Gastrocnemius medialis (tissue), 4 donors: Measurements from ENCODE around the gene RASSF10. TPM values are rescaled to one million over a fixed set of nuclear protein-coding genes. Genes with fewer than 3 reads are reported as not detected.
"Not testable (repeated sequence)": the region's sequence is repeated elsewhere in the genome, so short reads cannot be mapped to it uniquely, and the experiment has no call there.

Source experiments
- ATAC-seq, 2 donors: fragments of 150-250 bp; one replicate each; pipeline ENCODE4 v1.9.1; 2016
- DNase-seq, 2 donors: peaks; one replicate each; pipeline ENCODE4 v3.0.0-alpha.2; 2019
- H3K27ac ChIP-seq, 4 donors: fragments of 200-600 bp; sonication (generic); 1 replicate in 1 of 4; 2 replicates in 3 of 4; pipeline ENCODE4 v1.5.1; 2016 to 2018; ENCODE audit warnings: mild to moderate bottlenecking in 2 of 4, moderate library complexity in 1 of 4
- H3K27me3 ChIP-seq, 3 donors: fragments of 200-600 bp; sonication (generic) in 2 of 3; 1 replicate in 1 of 3; 2 replicates in 2 of 3; pipeline versions ENCODE4 v1.5.1 to v1.6.0; 2016 to 2019; ENCODE audit warnings: mild to moderate bottlenecking in 1 of 3, moderate library complexity in 1 of 3
- H3K36me3 ChIP-seq, 2 donors: fragments of 200-600 bp; sonication (generic) in 1 of 2; one replicate each; pipeline ENCODE4 v1.5.1; 2017 to 2018
- H3K4me1 ChIP-seq, 2 donors: fragments of 200-600 bp; sonication (generic) in 1 of 2; one replicate each; pipeline ENCODE4 v1.5.1; 2016 to 2017; ENCODE audit warnings: mild to moderate bottlenecking in 2 of 2
- H3K4me3 ChIP-seq, 4 donors: fragments of 200-600 bp; sonication (generic) in 3 of 4; 1 replicate in 1 of 4; 2 replicates in 3 of 4; pipeline ENCODE4 v1.5.1; 2016 to 2019; ENCODE audit warnings: mild to moderate bottlenecking in 2 of 4
- H3K9me3 ChIP-seq, 3 donors: fragments of 200-600 bp; sonication (generic) in 2 of 3; 1 replicate in 1 of 3; 2 replicates in 2 of 3; pipeline ENCODE4 v1.5.1; 2016 to 2019
- POLR2A ChIP-seq, 2 donors: fragments of 450-650 bp; IDR thresholded peaks; one replicate each; pipeline ENCODE4 v1.6.1; 2017; ENCODE audit warnings: antibody characterized with exemption in 2 of 2, mild to moderate bottlenecking in 2 of 2, moderate library complexity in 2 of 2
- in situ Hi-C, 4 donors: fragments of 200-750 bp; cut with MboI; loops; one replicate each; pipeline versions ENCODE4 v1.15.0 to v1.8.0; 2017; ENCODE audit warnings: low sequenced_read_pairs in 4 of 4
- intact Hi-C: fragments of 100-400 bp; cut with DNase I; formaldehyde crosslinking; loops from one replicate; pipeline ENCODE4 v1.15.1; 2023; ENCODE audit warnings: low total_unique reads
- total RNA-seq, 4 donors: library from RNA; depleted of rRNA; stranded (reverse); fragments of >200 nt; gene quantifications; one replicate each; pipeline versions ENCODE4 v1.1.0 to v1.2.3, GENCODE V29; 2016
- TF ChIP-seq, protein P1 (sequence below), 5 experiments: fragments of 450-650 bp in 3 of 5; fragments of 200-600 bp in 2 of 5; sonication (generic) in 2 of 5; IDR thresholded peaks in 4 of 5; conservative IDR thresholded peaks in 1 of 5; 1 replicate in 4 of 5; 2 replicates in 1 of 5; pipeline ENCODE4 v1.5.1; 2016 to 2019; ENCODE audit warnings: antibody characterized with exemption in 5 of 5, mild to moderate bottlenecking in 3 of 5, moderate library complexity in 3 of 5

The RASSF10 gene
- total RNA-seq, 4 donors from 2014 or later = 0.11 to 0.62 (median 0.25) TPM; not detected in 1

DNA sequence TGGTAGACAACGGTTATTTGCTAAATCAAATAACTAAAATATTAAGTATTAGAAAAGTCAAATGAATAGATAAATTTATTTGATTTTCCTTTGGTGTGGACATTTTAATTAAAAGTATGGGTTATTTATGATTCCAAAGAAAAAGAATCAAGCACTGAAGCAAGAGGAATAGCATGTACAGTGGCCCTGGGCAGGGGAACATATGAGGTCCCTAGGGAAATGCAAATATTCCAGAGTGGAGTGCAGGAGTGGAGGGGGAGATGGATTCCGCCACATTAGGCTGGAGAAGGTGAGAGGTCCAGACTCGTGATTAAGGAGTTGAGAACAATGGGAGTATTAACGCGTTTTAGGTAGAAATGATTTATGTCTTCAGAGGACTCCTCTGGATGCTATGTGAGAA, 30.0 kb downstream of the RASSF10 start:
- Histone ChIP-seq H3K4me1 (no peaks in the 10 kb centered on the region), H3K9me3 (no peaks in the 10 kb centered on the region), H3K36me3 (no peaks in the 10 kb centered on the region), H3K27me3 (no peaks in the 10 kb centered on the region), H3K4me3 (no peak overlapping the region), H3K27ac (no peak overlapping the region)
- intact Hi-C loops = no loop called here
- in situ Hi-C loops = no loop called here
- no peak for ATAC-seq
- TF ChIP-seq POLR2A (IDR thresholded peaks at IDR 0.05) = no peak
- TF ChIP-seq, protein P1, sequence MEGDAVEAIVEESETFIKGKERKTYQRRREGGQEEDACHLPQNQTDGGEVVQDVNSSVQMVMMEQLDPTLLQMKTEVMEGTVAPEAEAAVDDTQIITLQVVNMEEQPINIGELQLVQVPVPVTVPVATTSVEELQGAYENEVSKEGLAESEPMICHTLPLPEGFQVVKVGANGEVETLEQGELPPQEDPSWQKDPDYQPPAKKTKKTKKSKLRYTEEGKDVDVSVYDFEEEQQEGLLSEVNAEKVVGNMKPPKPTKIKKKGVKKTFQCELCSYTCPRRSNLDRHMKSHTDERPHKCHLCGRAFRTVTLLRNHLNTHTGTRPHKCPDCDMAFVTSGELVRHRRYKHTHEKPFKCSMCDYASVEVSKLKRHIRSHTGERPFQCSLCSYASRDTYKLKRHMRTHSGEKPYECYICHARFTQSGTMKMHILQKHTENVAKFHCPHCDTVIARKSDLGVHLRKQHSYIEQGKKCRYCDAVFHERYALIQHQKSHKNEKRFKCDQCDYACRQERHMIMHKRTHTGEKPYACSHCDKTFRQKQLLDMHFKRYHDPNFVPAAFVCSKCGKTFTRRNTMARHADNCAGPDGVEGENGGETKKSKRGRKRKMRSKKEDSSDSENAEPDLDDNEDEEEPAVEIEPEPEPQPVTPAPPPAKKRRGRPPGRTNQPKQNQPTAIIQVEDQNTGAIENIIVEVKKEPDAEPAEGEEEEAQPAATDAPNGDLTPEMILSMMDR (IDR thresholded peaks at IDR 0.05 in 4 of 5, conservative IDR thresholded peaks at IDR 0.05 in 1 of 5) = no peak
- no peak for DNase-seq

DNA sequence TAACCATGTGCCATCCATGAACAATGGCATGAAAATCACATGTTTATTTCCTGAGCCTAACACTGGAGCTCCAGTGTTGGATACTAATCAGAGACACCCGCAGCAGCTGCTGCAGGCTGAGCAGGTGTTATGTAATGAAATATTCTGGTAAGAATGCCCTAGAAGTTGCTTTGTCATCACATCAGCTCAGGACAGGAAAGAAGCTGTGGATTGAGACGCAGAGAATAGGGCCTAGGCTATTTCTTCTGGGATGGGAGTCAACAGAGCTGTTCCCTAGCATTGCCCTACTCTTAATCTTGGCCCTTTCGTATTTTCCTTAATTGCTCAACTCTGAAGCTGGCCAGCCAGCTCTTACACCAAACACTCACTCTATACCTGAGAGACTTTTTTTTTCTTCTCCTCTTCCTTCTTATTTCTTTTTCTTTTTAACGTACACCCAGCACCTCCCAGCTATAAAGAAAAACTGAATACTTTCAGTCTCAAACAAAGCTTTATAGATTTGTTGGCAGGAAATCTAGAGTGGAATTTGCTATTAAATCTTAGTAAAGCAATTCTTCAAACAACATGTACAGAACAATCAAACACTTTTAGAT, 31.9 kb downstream of the RASSF10 start:
- in situ Hi-C loops = no loop called here
- no peaks in the 10 kb centered on the region for H3K4me1 ChIP-seq
- intact Hi-C loops = no loop called here
- no peak overlapping the region for H3K4me3 ChIP-seq
- no peaks in the 10 kb centered on the region for H3K36me3 ChIP-seq
- TF ChIP-seq, protein P1 (IDR thresholded peaks at IDR 0.05 in 4 of 5, conservative IDR thresholded peaks at IDR 0.05 in 1 of 5) = no peak
- TF ChIP-seq POLR2A (IDR thresholded peaks at IDR 0.05) = no peak
- ATAC-seq (peak in 1 of 2 donors; percentile 46), DNase-seq (no peak)
- no peak overlapping the region for H3K27ac ChIP-seq
- H3K27me3 ChIP-seq = no peaks in the 10 kb centered on the region
- H3K9me3 ChIP-seq = no peaks in the 10 kb centered on the region

DNA sequence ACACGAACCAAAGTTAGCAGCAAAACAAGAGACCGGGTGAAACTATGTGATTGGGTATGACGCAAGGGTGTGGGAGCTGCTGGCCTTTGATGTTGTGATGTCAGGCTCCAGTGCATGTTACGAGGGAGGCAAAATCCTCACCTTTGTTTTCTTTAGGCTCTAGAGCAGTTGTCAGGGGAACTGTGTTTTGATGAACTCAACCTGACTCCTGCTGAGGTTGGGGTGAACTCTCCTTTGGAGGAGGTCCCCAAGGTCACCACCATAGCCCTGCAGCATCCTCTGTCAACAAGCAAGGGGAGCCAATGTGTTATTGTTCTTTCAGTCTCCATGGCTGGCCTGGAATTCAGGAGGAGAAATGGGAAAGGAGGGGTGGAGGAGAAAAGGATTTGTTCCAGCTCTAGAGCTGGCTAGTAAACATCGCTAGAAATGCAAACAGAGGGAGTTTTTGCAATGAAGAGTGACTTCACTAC, 33.8 kb downstream of the RASSF10 start:
- in situ Hi-C loops = no loop called here

DNA sequence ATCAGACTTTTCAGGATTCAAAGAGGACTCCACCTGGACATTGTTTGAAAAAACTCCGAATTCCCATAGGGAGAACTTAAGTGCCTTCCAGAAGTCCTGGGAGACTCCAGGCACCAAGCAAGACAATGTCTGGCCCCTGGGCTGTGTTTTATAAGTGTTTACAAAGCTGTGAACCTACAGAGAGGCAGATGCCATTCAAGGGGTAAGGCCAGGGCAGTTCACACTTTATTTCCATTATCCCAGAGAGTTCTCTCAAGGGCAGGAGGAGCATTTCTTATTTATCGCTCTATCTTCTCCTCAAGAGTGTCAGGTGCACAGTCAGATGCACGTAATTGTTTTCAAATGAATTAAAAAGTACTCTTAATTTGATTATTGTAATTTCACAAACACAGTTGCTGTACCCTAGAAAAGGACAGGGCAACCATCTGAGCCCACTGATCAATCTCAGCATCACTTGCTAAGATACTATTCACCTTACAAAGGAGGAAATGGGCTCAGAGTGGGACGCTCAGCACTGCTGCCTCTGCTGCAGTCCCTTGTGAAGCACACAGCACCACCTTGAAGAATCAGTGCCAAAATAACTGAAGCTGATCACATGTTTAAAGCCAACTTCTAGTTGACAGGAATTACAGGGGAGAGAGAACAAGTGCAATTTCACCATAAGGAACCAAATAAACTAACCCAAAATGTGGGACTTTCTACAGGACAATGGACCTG, 35.0 kb downstream of the RASSF10 start:
- Histone ChIP-seq H3K27ac (no peak overlapping the region), H3K4me3 (no peak overlapping the region), H3K4me1 (no peaks in the 10 kb centered on the region), H3K27me3 (no peaks in the 10 kb centered on the region), H3K36me3 (no peaks in the 10 kb centered on the region), H3K9me3 (no peaks in the 10 kb centered on the region)
- in situ Hi-C loops (no loop called here), intact Hi-C loops (no loop called here)
- TF ChIP-seq POLR2A (IDR thresholded peaks at IDR 0.05) = no peak
- TF ChIP-seq, protein P1 (IDR thresholded peaks at IDR 0.05 in 4 of 5, conservative IDR thresholded peaks at IDR 0.05 in 1 of 5) = no peak
- ATAC-seq = no peak
- DNase-seq = no peak

More for the DNA sequence above, 33.8 kb downstream of the RASSF10 start:
- Histone ChIP-seq H3K9me3 (no peaks in the 10 kb centered on the region), H3K4me3 (no peak overlapping the region), H3K4me1 (no peaks in the 10 kb centered on the region), H3K27me3 (no peaks in the 10 kb centered on the region), H3K36me3 (no peaks in the 10 kb centered on the region), H3K27ac (no peak overlapping the region)
- intact Hi-C loops = no loop called here
- ATAC-seq = no peak
- no peak for TF ChIP-seq POLR2A (IDR thresholded peaks at IDR 0.05)
- TF ChIP-seq, protein P1 (IDR thresholded peaks at IDR 0.05 in 4 of 5, conservative IDR thresholded peaks at IDR 0.05 in 1 of 5) = no peak
- DNase-seq = no peak

DNA sequence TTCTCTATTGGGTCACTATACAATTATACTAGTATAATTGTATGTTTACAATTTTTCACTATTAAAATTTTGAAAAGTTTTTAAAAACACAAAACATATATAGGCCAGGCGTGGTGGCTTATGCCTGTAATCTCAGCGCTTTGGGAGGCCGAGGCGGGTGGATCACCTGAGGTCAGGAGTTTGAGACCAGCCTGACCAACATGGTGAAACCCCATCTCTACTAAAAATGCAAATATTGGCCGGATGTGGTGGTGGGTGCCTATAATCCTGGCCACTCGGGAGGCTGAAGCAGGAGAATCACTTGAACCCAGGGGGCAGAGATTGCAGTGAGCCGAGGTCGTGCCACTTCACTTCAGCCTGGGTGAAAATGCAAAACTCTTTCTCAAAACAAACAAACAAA, 36.0 kb downstream of the RASSF10 start:
- H3K36me3 ChIP-seq, H3K4me1 ChIP-seq, intact Hi-C loops, ATAC-seq, H3K4me3 ChIP-seq, H3K9me3 ChIP-seq, DNase-seq, in situ Hi-C loops, H3K27ac ChIP-seq, H3K27me3 ChIP-seq: not testable (repeated sequence)
